ENCODE results near the gene LRFN4.

DNA sequence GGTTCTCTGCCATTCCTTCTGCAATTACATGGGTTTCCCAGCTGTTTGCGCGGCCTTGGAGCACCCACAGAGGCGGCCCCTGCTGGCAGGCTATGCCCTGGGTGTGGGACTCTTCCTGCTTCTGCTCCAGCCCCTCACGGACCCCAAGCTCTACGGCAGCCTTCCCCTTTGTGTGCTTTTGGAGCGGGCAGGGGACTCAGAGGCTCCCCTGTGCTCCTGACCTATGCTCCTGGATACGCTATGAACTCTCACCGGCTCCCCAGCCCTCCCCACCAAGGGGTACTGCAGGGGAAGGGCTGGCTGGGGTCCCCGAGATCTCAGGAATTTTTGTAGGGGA is 11.0 kb upstream of the LRFN4 start:
- no peak for TF ChIP-seq PPARA (CRISPR knock-in tag; IDR thresholded peaks at IDR 0.05; ENCODE audit: borderline replicate concordance)
- TF ChIP-seq ZFP3 (CRISPR knock-in tag; IDR thresholded peaks at IDR 0.05): no peak
- TF ChIP-seq, protein P1, sequence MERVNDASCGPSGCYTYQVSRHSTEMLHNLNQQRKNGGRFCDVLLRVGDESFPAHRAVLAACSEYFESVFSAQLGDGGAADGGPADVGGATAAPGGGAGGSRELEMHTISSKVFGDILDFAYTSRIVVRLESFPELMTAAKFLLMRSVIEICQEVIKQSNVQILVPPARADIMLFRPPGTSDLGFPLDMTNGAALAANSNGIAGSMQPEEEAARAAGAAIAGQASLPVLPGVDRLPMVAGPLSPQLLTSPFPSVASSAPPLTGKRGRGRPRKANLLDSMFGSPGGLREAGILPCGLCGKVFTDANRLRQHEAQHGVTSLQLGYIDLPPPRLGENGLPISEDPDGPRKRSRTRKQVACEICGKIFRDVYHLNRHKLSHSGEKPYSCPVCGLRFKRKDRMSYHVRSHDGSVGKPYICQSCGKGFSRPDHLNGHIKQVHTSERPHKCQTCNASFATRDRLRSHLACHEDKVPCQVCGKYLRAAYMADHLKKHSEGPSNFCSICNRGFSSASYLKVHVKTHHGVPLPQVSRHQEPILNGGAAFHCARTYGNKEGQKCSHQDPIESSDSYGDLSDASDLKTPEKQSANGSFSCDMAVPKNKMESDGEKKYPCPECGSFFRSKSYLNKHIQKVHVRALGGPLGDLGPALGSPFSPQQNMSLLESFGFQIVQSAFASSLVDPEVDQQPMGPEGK (CRISPR knock-in tag; IDR thresholded peaks at IDR 0.05; ENCODE audit: borderline replicate concordance): no peak
- TF ChIP-seq ISL1 (CRISPR knock-in tag; IDR thresholded peaks at IDR 0.05): no peak
- no peak for TF ChIP-seq SNAI2 (CRISPR knock-in tag; IDR thresholded peaks at IDR 0.05)
- TF ChIP-seq GLIS3 (CRISPR knock-in tag; IDR thresholded peaks at IDR 0.05): no peak
- TF ChIP-seq CSDC2 (CRISPR knock-in tag; IDR thresholded peaks at IDR 0.05): no peak
- TF ChIP-seq, protein P2, sequence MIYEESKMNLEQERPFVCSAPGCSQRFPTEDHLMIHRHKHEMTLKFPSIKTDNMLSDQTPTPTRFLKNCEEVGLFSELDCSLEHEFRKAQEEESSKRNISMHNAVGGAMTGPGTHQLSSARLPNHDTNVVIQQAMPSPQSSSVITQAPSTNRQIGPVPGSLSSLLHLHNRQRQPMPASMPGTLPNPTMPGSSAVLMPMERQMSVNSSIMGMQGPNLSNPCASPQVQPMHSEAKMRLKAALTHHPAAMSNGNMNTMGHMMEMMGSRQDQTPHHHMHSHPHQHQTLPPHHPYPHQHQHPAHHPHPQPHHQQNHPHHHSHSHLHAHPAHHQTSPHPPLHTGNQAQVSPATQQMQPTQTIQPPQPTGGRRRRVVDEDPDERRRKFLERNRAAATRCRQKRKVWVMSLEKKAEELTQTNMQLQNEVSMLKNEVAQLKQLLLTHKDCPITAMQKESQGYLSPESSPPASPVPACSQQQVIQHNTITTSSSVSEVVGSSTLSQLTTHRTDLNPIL (CRISPR knock-in tag; IDR thresholded peaks at IDR 0.05; ENCODE audit: low read depth): no peak
- TF ChIP-seq, protein P3, sequence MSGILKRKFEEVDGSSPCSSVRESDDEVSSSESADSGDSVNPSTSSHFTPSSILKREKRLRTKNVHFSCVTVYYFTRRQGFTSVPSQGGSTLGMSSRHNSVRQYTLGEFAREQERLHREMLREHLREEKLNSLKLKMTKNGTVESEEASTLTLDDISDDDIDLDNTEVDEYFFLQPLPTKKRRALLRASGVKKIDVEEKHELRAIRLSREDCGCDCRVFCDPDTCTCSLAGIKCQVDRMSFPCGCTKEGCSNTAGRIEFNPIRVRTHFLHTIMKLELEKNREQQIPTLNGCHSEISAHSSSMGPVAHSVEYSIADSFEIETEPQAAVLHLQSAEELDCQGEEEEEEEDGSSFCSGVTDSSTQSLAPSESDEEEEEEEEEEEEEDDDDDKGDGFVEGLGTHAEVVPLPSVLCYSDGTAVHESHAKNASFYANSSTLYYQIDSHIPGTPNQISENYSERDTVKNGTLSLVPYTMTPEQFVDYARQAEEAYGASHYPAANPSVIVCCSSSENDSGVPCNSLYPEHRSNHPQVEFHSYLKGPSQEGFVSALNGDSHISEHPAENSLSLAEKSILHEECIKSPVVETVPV (CRISPR knock-in tag; IDR thresholded peaks at IDR 0.05): no peak
- no peak for TF ChIP-seq ZFP30 (CRISPR knock-in tag; IDR thresholded peaks at IDR 0.05)
- no peak for TF ChIP-seq ZC3H10 (CRISPR knock-in tag; IDR thresholded peaks at IDR 0.05)
- TF ChIP-seq ZNF565 (CRISPR knock-in tag; conservative IDR thresholded peaks at IDR 0.05; ENCODE audit: low read depth): no peak
- TF ChIP-seq, protein P4, sequence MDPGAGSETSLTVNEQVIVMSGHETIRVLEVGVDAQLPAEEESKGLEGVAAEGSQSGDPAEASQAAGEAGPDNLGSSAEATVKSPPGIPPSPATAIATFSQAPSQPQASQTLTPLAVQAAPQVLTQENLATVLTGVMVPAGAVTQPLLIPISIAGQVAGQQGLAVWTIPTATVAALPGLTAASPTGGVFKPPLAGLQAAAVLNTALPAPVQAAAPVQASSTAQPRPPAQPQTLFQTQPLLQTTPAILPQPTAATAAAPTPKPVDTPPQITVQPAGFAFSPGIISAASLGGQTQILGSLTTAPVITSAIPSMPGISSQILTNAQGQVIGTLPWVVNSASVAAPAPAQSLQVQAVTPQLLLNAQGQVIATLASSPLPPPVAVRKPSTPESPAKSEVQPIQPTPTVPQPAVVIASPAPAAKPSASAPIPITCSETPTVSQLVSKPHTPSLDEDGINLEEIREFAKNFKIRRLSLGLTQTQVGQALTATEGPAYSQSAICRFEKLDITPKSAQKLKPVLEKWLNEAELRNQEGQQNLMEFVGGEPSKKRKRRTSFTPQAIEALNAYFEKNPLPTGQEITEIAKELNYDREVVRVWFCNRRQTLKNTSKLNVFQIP (CRISPR knock-in tag; IDR thresholded peaks at IDR 0.05; ENCODE audit: borderline replicate concordance, low read depth): no peak
- TF ChIP-seq BACH2 (CRISPR knock-in tag; IDR thresholded peaks at IDR 0.05; ENCODE audit: borderline replicate concordance): no peak

All from SK-N-SH treated with all-trans-retinoic acid at 6 μM for 48 hours (cell line).